Keratinocyte (primary cell): ENCODE results near the gene PEAR1. TPM values are rescaled to one million over a fixed set of nuclear protein-coding genes. Genes with fewer than 3 reads are reported as not detected.

Source experiments
- DNase-seq: peaks from one replicate; pipeline ENCODE4 v3.0.0-alpha.2; 2011; ENCODE audit warnings: low read depth, missing footprints, low spot score
- FAIRE-seq: peaks from 2 replicates; lab custom pipeline; 2011; peaks lifted over from hg19 to GRCh38; lab: Jason Lieb, UNC
- H2AFZ ChIP-seq: 2 replicates; pipeline ENCODE4 v1.6.0; 2012; ENCODE audit warnings: low read length, control low read depth, inconsistent platforms; ENCODE audit not compliant: control insufficient read depth
- H3K27ac ChIP-seq: 2 replicates; pipeline ENCODE4 v1.5.1; 2011; ENCODE audit warnings: low read length; ENCODE audit not compliant: control insufficient read depth, insufficient read depth
- H3K27me3 ChIP-seq: 3 replicates; pipeline ENCODE4 v1.6.0; 2011; ENCODE audit warnings: low read length; ENCODE audit not compliant: control insufficient read depth, insufficient read depth; ENCODE audit errors: extremely low read depth
- H3K36me3 ChIP-seq, 2 experiments: 2 replicates in 1 of 2; 3 replicates in 1 of 2; pipeline ENCODE4 v1.5.1; 2011; ENCODE audit warnings: low read length in 2 of 2, mild to moderate bottlenecking in 1 of 2; ENCODE audit not compliant: control insufficient read depth in 2 of 2, insufficient read depth in 2 of 2; ENCODE audit errors: extremely low read depth in 1 of 2
- H3K4me1 ChIP-seq: 3 replicates; pipeline ENCODE4 v1.5.1; 2011; ENCODE audit warnings: low read length; ENCODE audit not compliant: control insufficient read depth, insufficient read depth; ENCODE audit errors: extremely low read depth
- H3K4me2 ChIP-seq: 3 replicates; pipeline ENCODE4 v1.6.0; 2011; ENCODE audit warnings: low read depth, low read length; ENCODE audit not compliant: control insufficient read depth, insufficient read depth; ENCODE audit errors: extremely low read depth
- H3K4me3 ChIP-seq, 3 experiments: fragments of 200-600 bp in 1 of 3; sonication (generic) in 1 of 3; 2 replicates in 2 of 3; 3 replicates in 1 of 3; pipeline ENCODE4 v1.5.1; 2011 to 2016; ENCODE audit warnings: low read length in 3 of 3, mild to moderate bottlenecking in 3 of 3, control low read depth in 2 of 3, inconsistent platforms in 1 of 3, low read depth in 1 of 3, mixed read lengths in 1 of 3, mixed run types in 1 of 3, moderate library complexity in 1 of 3; ENCODE audit not compliant: control insufficient read depth in 2 of 3, insufficient read depth in 2 of 3; ENCODE audit errors: extremely low read depth in 1 of 3
- H3K79me2 ChIP-seq: 2 replicates; pipeline ENCODE4 v1.6.0; 2012; ENCODE audit warnings: low read length; ENCODE audit not compliant: control insufficient read depth, insufficient read depth
- H3K9ac ChIP-seq: 3 replicates; pipeline ENCODE4 v1.6.0; 2011; ENCODE audit warnings: low read length; ENCODE audit not compliant: control insufficient read depth, insufficient read depth; ENCODE audit errors: extremely low read depth
- H3K9me1 ChIP-seq: 3 replicates; pipeline ENCODE4 v1.6.0; 2011; ENCODE audit warnings: low read length; ENCODE audit not compliant: control insufficient read depth, insufficient read depth; ENCODE audit errors: extremely low read depth
- H3K9me3 ChIP-seq: 2 replicates; pipeline ENCODE4 v1.5.1; 2012; ENCODE audit warnings: low read depth, low read length; ENCODE audit not compliant: control insufficient read depth
- H4K20me1 ChIP-seq: 3 replicates; pipeline ENCODE4 v1.6.0; 2011; ENCODE audit warnings: low read length; ENCODE audit not compliant: control insufficient read depth, insufficient read depth; ENCODE audit errors: extremely low read depth
- CTCF ChIP-seq, 3 experiments: IDR thresholded peaks in 1 of 3; conservative IDR thresholded peaks in 1 of 3; optimal IDR thresholded peaks in 1 of 3; 2 replicates in 2 of 3; 3 replicates in 1 of 3; pipeline versions ENCODE3 to v1.5.1; 2011; ENCODE audit warnings: low read length in 3 of 3, mild to moderate bottlenecking in 3 of 3, moderate library complexity in 2 of 3, control low read depth in 1 of 3, inconsistent platforms in 1 of 3; ENCODE audit not compliant: insufficient read depth in 2 of 3; ENCODE audit errors: extremely low read depth in 1 of 3
- EZH2 ChIP-seq: IDR thresholded peaks from one replicate; pipeline ENCODE4 v1.6.1; 2012; ENCODE audit warnings: inconsistent platforms, mild to moderate bottlenecking, low read length, moderate library complexity
- dilution Hi-C: fragments of 300-500 bp; cut with MboI; formaldehyde crosslinking; loops from one replicate; pipeline ENCODE4 v1.7.0; 2020; ENCODE audit warnings: low sequenced_read_pairs; ENCODE audit not compliant: extremely low pct_ligation_motif_present
- polyA plus RNA-seq, 5 experiments: library from polyadenylated mRNA; depleted of rRNA in 3 of 5; stranded (reverse) in 3 of 5; stranded (forward) in 1 of 5; unstranded in 1 of 5; fragments of >200 nt; gene quantifications; 1 replicate in 1 of 5; 2 replicates in 3 of 5; 3 replicates in 1 of 5; pipeline versions ENCODE4 v1.2.1 to v1.2.3, GENCODE V29; 2011 to 2012; ENCODE audit warnings: missing spikeins in 2 of 5, low read depth in 1 of 5, low replicate concordance in 1 of 5

PEAR1 gene
- polyA plus RNA-seq, 1 donor (not counting 4 experiments of a cell fraction or from before 2014, with no cell fraction given) = 4.2 TPM

GRCh38 chr1:156862997-156863599 is 30.4 kb upstream of the PEAR1 start:
- FAIRE-seq = no peak
- Histone ChIP-seq H3K4me2 (no peak overlapping the region), H3K27ac (no peak overlapping the region), H3K9me1 (no peaks in the 10 kb centered on the region), H3K36me3 (no peaks in the 10 kb centered on the region), H3K9me3 (no peaks in the 10 kb centered on the region), H3K4me1 (peaks cover 12% of the 10 kb centered on the region), H2AFZ (no peak overlapping the region), H3K27me3 (peaks cover 59% of the 10 kb centered on the region), H3K79me2 (no peaks in the 10 kb centered on the region), H4K20me1 (peaks cover 4% of the 10 kb centered on the region), H3K4me3 (no peak overlapping the region), H3K9ac (no peak overlapping the region)
- dilution Hi-C loops = no loop called here
- TF ChIP-seq EZH2 (no peak), CTCF (optimal IDR thresholded peaks at IDR 0.05 in 1 of 3, IDR thresholded peaks at IDR 0.05 in 1 of 3, conservative IDR thresholded peaks at IDR 0.05 in 1 of 3; ENCODE audit: extremely low read depth in 1 of 3, insufficient read depth in 2 of 3, low read length in 3 of 3) (no peak)
- DNase-seq = no peak

- Histone ChIP-seq H4K20me1 (peaks cover 4% of the 10 kb centered on the region), H2AFZ (no peak overlapping the region), H3K79me2 (no peaks in the 10 kb centered on the region), H3K9me1 (no peaks in the 10 kb centered on the region), H3K27me3 (peaks cover 54% of the 10 kb centered on the region), H3K9me3 (no peaks in the 10 kb centered on the region), H3K4me1 (peaks cover 12% of the 10 kb centered on the region), H3K9ac (no peak overlapping the region), H3K27ac (no peak overlapping the region), H3K4me2 (no peak overlapping the region), H3K4me3 (no peak overlapping the region), H3K36me3 (no peaks in the 10 kb centered on the region)
- dilution Hi-C loops = no loop called here
- TF ChIP-seq EZH2 = no peak
- TF ChIP-seq CTCF (optimal IDR thresholded peaks at IDR 0.05 in 1 of 3, IDR thresholded peaks at IDR 0.05 in 1 of 3, conservative IDR thresholded peaks at IDR 0.05 in 1 of 3; ENCODE audit: extremely low read depth in 1 of 3, insufficient read depth in 2 of 3, low read length in 3 of 3) = no peak
- no peak for DNase-seq
- no peak for FAIRE-seq
Observed at GRCh38 chr1:156863631-156864030, 29.9 kb upstream of the PEAR1 start.
